HG03066 (cell line): ENCODE data around the gene PIK3R1.

Experiments used
- ATAC-seq: cut with Tn5 transposase; IDR thresholded peaks from one replicate; pipeline ENCODE4 v1.9.1; 2021; ENCODE audit warnings: low read depth; ENCODE audit not compliant: unreplicated experiment

Gene PIK3R1

DNA sequence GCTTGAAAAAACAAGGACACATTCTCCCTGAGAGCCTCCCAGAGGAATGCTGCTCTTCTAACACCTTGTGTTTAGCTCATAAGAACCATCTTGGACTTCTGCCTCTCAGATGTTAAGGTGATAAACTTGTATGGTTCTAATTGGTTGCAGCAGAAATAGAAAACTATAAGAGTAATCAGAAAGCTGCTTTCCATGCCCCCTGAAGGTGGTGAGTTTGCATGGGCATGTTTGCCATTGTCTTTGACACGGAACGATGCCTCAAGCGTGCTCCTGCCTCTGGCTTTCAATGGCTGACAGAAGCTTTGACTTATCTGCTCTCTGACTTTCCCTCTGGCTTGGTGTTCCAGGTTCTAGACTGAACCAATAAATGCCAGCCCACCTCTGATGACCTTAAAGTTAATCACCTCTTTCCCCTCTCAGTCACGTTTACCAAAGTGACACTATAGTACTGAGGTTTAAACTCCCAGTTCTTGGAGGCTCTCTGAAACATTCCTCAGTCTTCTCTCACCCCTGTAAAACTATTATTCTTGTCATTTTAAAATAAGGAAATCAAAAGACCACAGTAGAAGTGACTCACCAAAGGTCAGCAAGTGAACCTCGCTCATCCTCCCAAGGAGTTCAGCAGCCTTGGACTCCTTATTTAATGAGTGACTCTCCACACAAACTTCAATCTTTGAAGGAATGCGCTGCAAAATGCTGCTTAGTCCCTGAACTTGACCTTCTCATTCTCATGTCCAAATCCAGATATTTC is 103.6 kb downstream of the PIK3R1 start:
- ATAC-seq: no peak

DNA sequence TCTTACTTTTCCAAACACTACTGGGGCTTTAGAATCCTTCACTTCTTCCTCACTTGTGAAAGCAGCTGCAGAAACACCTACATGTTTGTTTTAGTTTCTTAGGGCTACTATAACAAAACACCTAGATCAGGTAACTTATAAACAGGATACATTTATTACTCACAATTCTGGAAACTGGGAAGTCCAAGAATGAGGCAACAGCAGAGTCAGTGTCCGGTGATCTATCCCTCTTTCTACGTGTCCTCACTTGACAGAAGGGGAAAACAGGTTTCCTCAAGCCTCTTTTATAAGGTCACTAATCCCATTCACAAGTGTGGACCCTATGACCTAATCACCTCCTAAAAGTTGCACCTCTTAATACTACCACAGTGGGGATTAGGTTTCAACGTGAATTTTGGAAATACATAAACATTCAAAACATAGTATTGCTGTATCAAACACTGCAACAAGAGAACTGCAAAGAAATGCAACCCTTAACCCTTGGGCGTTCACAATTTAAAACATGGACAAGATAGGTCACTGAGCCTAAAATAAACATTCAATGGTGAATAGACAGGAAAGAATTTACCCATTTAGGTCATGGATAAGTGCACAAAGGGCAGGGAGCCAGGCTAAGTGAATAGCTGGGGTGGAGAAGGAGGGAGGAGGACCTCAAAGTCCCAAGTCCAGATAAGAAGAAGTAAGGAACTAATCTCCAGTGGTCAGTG is 104.3 kb downstream of the PIK3R1 start:
- no peak for ATAC-seq

DNA sequence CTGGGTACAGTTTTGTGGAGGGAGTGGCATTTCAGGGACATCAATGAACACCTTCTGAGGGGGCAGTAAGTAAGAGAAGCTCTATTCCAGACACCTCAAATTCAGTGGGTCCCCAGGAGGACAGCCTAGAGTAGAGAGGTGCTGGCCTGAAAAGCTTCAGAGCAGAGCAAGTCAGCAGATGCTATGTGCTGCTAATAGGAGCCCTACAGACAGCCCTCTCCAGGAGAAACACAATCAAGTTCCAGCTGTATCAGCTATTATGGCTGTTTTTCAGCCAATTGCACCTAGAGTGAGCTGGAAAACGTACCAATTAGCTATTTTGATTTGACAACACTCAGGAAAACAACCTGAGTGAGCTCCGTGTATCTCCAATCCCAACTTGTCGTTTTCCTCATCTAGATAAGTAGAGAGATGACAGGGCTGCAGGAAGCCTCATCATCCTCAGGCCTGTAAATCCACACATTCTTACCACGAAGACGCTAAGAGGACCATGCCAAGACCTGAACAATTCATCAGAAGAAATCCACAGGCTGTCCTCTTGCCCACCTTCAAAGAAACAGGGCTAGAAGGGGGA is 104.9 kb downstream of the PIK3R1 start:
- no peak for ATAC-seq

DNA sequence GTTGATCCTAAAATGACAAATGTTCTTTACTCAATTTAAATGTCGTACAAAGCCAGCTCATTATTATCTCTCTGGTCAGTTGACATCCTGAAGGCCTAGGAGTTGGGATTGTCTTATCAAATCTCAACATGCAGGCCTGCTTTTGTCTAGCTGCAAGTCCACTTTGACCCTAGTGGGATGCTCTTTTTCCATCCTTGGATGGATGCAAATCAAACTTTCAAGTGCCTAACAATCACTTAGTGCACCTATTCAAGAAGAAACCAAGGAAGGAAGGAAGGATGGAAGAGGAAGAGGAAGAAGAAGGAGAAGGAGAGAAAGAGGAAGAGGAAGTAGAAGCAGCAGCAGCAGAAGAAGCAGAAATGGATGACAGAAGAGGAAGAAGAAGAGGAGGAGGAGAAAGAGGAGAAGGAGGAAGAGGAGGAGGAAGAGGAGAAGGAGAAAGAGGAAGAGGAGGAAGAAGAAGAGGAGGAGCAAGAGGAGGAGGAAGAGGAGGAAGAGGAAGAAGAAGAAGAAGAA is 109.6 kb downstream of the PIK3R1 start:
- no peak for ATAC-seq

DNA sequence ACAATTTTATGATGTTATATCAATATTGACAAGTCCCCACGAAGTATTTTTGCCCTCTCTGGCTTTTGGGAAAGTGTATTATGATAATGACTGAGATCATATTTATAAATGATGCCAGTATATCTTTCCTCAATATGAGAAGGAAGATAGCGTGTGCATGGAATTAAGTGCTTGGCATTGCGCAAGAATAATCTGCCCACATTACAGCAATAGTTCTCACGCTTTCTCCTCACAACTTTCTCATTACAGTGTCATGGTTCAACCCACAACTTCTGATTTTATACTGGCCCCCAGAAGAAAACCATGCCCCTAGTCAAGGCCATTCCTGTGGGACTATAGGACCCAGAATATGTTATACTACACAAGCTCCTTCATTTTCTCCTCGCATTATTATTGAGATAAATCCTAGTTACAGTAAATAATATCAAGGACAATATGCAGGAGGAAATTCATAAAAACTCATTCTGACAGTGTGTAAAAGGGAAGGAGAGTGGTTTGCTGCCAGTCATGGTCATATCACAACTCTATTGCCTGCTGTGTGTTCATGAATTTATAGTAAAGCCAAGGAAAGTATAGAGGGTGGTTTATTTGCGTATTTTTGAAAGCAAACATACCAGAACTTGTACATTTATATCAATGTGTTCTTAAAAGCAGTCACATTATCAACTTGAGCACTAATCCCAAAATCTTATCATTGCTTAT is 114.1 kb downstream of the PIK3R1 start:
- ATAC-seq: no peak

DNA sequence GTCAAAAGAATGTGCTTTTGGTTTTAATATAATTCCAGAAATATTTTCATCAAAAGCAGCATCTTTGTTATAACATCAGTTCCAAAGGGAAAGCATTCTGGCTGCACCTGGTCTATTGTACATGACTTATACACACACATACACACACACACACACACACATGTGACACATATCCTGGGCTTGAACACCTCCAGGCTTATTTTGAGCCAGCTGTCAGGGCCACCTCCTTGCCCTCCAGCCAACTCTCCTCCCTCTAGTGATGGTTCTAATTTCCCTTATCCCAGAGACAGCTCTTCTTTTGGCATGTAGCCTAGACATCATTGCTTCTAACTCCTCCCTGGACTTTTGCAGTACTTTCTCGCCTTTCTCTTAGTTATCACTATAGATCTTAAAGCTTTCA is 115.0 kb downstream of the PIK3R1 start:
- ATAC-seq: no peak

DNA sequence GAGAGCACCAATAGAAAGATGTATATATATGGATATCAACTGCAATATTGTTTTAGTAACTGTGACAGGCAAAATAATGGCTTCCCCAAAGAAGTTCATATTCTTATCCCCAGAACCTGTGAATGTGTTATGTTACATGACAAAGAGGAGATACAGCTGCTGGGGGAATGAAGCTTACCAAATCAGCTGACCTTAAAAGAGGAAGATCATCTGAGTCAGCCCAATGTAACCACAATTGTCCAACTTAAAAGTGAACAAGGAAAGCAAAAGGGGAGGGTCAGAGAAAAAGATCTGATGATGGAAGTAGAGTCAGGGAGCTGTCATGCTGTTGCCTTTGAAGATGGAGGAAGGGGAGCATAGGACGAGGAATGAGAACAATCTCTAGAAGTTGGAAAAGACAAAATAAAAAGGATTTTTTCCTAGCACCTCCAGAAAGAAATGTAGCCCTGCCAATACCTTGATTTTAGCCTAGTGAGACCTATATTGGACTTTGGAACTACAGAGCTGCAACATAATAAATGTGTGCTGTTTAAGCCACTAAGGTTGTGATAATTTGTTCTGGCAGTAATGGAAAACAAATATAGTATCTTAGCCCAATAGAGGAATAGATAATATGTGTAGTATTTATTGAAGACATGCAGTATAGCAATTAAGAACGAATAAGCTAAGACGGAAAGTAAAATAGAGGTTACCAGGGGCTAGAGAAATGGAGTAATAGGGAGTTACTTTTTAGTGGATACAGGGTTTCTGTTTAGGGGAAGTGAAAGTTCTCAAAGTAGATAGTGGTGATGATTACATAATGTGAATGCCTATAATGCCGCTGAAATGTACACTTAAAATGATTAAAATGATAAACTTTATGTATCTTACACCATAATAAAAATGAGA is 115.9 kb downstream of the PIK3R1 start:
- ATAC-seq: no peak

DNA sequence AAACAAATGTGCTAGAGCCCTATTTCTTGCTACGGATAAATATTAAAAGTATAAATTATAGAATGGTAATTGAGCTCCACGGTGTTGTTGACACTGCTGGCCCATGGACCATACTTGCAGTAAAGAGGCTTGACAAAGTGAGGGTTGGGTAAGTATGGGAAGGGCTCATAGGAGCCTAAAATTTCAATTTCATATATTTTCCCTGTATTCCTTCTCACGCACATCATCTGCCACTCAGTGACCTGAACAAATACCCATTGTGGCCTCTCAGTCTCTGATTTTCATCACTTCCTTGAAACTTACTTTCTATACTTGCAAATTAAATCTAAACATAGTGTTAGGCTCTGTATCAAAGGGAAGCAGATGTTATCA is 116.5 kb downstream of the PIK3R1 start:
- no peak for ATAC-seq

DNA sequence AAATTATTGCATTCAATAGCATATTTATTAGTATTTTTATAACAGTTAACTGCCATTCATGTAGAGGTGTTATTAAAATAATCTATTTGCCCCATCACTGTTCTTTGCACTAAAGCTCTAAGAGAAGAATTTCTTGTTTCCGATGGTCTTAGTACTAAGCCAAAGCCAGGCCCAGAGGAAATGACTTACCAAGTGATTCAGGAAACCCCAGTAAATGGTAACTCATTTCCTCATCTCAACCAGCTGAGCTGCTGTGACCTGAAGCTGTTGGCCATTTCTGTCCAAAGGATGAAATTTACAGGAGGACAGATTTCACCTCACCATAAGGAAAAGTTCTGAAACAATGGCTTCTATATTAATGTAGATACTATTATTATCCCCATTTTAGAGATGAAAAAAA is 117.0 kb downstream of the PIK3R1 start:
- no peak for ATAC-seq

DNA sequence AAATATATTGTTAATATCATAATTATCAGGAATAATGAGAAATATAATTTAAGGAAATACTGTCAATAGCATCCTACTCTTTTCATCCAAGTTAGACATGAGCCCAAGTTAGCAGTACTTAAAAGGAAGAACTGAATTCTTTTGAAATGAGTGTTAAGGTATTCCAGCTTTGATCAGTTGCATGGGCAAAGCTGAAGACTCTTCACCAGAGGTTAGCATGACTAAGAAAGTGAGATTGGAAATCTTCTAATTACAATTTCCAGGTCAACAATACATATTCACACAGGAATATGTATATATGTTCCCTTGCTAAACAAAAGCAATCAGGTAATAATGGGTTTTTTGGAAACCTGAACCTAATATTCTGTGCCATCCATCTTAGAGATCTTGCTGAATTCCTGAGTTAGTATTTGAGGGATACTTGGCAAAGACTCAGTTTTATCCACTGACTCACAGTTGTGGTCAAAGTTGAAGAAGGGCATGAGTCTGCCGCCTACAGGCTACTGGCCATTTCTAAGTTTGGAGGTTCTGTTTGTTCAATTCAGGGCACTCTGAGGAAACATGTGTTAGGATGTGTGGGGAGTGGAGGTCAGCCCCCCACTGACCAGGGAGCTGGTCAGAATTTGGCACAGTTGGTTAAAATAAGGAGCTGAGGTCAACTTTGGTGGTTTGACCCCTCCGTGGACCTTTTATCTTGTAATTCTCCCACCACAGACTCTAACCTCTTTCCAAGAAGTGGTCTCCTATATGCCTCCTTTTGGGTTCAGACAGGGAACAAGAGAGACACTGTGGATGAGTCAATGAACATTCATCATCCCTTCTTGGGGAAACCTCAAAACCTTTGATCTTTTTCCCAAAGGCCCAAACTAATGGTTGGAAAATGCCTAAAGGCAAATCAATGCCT is 118.3 kb downstream of the PIK3R1 start:
- ATAC-seq: no peak

DNA sequence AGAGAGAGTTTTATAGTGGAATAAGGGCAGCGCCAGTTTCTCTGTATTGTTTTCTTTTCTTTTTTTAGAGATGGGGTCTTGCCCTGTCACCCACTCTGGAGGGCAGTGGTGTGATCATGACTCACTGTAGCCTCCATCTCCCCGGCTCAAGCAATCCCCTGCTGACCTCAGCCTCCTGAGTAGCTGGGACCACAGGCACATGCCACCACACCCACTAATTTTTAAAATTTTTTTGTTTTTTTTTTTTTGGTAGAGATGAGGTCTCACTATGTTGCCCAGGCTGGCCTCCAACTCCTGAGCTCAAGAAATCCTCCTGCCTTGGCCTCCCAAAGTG is 119.0 kb downstream of the PIK3R1 start:
- ATAC-seq: no peak

DNA sequence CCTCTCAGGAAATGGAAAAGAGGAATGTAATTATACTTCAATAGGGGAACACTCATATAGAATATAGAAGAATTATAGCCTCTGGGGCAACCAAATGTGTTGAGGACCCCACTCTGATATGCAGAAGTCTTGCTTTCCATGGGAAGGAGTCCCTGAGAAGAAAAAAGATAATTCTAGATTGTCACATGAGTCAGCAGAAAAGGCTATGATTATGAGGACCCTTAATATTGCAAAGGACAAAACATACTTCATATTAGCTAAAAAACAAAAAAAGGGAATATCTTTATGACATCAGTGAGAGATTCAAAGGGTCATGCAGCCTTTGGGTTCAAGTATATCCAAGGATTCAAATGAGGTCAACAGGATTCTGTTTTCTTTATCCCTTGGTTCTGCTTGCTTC is 119.5 kb downstream of the PIK3R1 start:
- ATAC-seq: no peak

DNA sequence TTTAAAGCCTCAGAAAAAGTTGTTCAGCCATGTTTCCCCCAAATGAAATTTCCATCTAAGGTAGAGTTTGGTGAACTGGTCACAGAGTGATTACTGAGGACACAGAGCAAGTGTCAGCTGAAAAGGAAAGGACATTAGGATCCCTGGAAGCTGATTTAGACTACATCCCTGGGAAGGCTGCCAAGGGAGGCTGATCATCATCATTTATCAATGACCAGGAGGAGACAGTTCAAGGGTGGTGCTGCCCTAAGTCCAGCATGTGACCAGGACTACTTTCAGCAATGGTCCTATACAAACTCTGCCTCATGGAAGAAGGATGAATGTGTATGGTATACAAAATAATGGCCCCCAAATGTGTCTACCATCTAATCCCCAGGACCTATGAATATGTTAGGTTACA is 120.6 kb downstream of the PIK3R1 start:
- ATAC-seq: no peak

DNA sequence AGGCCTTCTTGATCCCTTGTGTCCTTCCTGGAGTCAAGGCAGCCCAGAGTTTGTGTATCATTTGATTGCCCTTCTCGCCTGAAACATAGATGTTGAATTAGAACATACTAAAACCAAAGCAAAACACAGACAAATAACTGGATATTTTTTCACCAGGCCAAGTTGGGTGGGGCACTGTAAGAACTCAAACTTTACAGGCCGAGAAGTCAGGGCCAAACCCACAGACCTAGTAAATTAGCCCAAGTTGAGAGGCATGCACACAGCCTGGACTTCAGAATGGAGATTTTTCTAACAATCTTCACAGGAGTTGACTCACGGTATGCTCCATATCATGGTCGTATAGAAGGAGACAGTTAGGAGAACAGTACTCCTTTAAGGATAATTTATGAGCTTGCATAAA is 121.7 kb downstream of the PIK3R1 start:
- no peak for ATAC-seq

DNA sequence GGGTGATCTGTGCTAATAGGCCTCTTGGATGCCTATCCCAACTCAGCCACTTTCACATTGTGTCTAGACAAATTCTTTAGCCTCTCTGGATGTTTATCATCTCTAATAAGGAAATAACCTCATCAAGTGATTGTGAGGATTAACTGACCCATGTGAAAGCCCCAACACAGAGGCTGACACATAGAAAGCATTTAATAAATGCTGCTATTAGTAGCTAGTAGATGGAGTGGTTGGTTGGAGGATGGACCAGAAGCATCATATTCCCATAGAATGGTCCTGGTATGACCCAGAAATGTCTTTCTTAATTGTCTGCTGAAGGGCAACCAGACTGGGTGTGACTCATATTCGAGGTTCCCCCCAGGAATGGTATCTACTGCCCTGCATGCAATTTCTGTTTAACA is 124.4 kb downstream of the PIK3R1 start:
- ATAC-seq: no peak

DNA sequence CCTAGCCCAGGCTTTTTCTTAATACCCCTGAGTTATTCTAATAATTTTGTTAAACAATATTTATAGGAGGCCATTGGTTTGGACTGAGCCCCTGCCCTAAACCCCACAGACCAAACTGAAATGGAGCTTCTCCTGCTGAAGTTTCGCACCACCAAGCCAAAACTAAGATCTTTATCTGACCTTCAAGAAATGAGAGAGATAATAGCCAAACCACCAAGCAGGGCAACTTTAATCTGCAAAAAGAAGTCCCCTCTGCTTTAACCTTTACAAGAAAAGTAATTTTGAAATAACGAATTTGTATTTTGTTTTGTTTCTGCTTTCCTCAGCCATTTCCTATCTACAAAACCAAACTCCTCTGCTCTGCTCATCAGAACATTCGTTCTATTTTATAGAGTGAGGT is 125.5 kb downstream of the PIK3R1 start:
- ATAC-seq: no peak

DNA sequence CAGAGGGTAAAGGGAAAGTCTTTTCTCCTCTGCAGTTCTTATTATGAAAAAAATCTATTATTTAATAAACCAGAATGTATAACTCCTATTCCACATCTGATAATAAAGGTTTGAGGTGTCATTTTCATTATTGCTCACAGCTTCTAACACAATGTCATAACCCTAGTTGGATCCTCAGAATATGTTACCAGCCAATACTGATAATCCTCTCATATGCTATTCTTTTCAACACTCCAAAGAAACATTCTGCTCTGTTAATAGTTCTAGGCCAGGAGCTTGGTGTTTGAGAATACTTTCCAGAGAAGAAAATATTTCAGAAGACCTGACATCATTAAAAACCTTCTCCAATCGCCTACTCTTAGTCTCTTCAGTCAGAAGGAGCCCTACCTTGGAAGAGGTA is 127.1 kb downstream of the PIK3R1 start:
- ATAC-seq: no peak

DNA sequence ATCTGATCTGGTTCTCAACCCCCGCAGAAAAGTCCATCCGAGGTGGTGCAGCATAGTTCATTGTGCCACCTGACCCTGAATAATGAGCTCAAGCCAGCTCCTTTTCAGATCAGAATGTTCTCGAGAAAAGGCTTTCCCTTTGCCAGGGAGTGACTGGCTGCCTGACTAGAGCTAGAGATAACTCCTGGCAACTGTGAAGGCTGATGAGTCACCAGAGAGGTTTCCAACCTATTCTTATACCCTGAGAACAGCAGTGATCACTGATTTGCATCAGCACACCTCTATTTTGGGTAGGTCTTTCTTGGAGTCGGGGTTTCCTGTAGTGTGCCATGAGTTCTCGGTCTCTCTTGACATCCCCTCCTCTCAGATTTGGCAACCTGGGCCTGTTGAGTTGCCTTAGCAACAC is 127.9 kb downstream of the PIK3R1 start:
- ATAC-seq: peak; percentile 72

DNA sequence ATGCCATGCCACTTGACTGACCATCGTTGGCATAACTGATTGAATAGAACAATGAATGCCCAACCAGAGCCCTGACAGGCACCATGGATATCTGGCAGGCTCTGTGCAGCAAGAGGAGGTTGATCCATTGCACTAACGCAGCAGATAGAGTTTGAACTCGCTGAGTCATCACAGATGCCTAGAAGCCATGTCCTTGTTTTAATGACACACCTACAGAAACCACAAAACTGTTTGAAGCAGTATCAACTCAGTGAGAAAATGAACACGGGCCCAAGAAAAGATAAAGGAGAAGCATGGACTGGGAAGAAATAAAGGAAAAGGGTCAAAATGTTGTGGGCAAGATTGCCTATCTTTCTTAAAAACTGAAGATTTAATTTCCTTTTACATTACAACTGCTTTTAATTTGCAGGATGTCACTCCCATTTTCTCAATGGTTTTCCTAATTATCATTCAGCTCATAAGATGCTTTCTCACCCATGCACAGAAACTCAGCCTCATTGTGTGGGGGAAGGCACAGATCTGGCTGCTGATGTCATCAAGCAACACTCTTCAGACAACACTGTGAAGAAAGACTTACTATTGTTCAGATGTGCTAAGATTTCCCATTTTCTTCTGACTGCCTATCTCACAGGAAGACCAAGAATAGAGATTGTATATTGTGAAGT is 129.0 kb downstream of the PIK3R1 start:
- no peak for ATAC-seq
